GM21367 (cell line): ENCODE results near the gene DGKI.

ENCODE experiments used
- ATAC-seq: cut with Tn5 transposase; IDR thresholded peaks from one replicate; pipeline ENCODE4 v1.9.1; 2021; ENCODE audit not compliant: unreplicated experiment

DGKI gene

DNA sequence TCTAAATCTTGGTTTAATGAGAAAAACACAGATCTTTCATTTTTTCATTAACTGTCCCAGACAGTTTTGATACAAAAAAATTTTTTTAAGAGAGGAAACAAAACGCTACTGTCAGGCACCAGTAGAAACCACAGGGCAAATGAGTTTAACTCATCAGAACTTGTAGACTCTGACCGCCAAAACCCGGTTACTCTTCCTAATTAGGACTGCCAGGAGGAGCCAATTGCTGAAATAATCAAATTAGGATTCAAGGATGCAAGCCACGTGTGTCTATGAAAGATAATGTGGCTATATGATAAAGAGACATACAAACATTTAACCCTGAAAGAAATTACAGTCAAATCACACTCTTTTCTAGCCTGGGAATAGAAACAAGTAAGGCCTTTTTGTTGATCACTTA is 154.4 kb downstream of the DGKI start:
- ATAC-seq = no peak

DNA sequence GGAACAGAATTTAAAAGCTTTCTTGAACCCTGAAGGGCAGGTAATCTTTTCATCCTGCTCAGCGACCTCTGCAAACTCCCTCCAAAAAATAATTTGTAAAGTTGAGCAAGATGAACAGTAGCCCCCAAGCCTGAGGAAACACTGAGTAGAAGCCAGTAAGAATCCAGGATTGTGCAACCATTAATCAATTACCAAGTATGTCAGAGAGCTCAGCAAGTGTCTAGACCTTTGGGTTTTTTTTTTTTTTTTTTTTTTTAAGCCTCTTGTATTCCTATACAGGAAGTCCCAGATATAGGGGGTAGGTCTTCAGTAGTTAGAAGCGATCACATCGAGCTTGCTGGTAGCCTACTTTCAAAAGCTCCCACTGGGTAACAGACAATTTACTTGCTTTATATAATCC is 155.2 kb downstream of the DGKI start:
- ATAC-seq = no peak

DNA sequence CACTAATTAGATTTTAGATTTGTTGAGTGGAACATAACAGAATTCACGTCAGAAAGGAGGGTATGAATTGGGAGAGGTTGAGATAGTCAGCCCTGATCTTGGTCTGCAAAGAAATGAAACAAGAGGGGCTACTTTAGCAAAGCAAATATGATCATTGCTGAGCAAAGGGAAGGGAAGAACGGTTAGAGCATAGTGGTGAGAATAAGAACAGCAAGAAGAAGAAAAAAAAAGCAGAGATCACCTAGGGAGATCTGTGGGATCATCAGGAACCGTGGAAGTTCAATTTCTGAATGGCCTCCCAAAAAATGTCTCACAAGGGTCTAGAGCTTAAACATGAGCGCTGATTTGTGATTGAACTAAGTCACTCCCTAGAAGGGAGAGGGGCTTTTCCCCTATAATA is 156.1 kb downstream of the DGKI start:
- no peak for ATAC-seq

DNA sequence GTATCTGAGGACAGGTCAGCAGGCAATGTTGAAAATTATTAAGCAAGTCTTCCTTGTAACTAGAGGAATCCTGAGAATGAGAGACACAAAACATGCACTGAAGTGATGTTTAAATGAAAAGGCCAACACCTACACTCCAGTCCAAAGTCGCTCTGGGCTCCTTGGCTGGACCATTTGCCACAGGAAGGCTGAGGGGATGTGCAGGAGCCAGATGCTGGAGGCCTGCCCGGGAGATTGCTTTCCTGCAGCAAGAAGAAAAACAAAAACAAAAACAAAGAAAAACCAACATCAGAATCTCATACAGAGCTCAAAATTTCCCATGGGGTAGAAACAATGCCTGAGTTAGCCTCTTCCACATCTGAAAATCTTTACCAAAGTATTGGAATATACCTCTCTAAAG is 157.0 kb downstream of the DGKI start:
- ATAC-seq = no peak

DNA sequence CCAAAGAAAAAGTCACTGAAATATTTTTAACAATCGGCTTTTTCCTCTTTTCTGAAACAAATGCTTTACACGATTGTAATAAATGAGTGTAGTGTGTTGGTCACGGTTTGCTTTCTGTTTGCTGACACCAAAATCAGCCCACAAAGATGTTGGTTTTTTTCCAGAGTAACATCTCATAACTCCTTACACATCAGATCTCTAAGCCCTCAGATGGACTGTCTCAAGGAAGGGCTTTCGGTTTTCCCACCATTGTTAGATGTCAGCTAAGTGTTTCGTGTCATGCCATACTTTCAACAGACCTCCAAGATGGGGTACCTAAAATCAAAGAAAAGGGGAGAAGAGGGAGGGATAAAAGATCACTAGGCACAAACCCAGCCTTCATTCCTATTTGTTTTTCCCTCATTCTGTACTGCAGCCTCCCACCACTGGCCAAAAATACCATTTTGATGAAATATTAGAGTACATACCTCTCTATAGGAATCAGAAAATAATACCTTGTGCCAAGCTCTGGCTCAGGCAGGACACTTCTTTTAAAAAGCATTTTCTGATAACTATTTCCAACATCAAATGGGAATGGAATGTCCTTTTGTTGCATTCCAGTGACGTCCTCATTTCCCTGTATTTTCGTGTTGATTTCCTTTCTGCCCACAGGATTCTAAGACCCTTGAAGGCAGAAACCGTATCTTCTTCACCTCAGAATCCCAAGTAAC is 159.1 kb downstream of the DGKI start:
- ATAC-seq = no peak

DNA sequence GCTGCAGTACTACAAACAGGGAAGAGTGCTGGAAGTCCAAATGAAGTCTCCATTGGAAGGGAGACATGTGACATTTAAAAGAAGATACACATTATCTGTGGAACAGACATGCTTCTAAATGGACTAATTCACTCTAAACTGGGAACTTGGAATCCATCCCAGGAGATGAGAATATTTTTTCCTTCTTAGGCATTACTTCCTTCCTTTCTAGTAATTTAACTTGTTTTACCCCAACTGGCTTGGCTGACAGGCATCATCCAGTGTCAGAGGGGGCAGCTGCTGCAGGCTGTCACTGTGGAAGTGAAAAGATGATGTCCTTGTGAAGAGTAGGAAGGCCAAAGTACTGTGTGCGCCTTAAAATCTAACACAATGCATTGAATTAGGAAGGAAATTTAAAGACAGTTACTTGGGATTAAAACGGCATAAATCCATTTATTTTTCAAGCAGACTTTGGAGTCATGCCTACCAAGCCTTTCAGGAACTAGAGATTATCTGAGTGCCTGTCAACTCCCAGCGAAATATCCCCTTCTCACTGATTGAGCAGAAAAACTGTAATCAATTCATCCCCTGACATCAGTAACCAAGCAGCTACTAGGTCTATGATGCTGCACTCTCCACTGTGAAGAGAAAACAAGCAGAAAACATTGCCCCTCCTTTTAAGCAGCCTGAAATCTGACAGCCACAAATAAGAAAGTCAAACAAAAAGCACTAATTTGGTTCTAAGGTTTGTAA is 161.2 kb downstream of the DGKI start:
- ATAC-seq = no peak

DNA sequence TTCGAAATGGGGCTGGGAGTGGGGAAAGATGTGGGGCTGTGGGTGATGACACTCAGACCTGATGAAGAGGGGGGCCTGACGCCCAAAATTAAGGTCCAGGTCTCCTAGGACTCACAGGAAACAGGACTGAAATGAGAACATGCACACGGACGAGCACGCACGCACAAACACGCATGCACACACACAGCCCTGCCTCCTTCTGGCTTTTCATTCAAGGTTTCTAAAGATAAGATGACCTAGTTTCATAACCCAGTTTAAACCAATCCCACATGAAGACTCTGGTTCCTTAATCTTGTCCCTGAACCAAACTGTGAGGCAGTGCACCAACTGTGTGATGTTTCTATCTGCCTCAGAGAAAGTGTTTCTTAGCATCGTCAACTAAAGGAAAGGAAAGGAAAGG is 162.0 kb downstream of the DGKI start:
- ATAC-seq = no peak

DNA sequence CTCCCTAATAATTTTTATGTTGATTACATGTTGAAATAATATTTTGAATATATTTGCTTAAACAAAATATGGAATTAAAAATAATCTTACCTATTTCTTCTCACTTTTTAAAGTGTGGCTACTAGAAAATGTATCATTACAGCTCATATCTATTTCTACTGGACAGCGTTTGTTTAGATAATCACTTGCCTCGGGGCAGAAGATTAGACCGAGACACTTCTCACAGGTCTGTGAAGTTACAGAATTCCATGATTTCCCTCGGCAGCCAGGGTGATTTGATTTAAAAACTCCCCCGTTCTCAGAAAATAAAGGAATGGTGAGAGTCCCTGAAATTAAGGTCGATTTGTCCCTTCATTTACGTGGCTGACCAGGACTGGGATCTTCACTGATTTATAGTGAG is 162.5 kb downstream of the DGKI start:
- no peak for ATAC-seq

DNA sequence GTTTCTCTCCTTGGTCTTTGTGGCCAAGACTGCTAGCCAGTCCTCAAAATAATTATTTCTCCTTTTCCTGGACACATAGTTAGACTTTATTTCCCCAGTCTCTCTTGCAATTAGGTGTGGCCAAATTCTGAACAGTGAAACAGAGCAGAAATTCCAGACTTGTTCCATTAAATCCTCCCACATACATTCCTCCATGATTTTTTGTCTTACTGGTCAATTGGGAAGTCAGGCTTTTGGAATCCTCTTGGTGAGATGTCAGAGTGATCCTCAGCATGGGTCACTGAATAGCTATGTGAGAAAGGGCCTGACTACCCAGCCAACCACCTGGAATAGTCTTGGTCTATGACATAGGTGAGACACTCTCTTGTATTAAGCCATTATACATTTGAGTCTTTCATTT is 164.2 kb downstream of the DGKI start:
- ATAC-seq = no peak

DNA sequence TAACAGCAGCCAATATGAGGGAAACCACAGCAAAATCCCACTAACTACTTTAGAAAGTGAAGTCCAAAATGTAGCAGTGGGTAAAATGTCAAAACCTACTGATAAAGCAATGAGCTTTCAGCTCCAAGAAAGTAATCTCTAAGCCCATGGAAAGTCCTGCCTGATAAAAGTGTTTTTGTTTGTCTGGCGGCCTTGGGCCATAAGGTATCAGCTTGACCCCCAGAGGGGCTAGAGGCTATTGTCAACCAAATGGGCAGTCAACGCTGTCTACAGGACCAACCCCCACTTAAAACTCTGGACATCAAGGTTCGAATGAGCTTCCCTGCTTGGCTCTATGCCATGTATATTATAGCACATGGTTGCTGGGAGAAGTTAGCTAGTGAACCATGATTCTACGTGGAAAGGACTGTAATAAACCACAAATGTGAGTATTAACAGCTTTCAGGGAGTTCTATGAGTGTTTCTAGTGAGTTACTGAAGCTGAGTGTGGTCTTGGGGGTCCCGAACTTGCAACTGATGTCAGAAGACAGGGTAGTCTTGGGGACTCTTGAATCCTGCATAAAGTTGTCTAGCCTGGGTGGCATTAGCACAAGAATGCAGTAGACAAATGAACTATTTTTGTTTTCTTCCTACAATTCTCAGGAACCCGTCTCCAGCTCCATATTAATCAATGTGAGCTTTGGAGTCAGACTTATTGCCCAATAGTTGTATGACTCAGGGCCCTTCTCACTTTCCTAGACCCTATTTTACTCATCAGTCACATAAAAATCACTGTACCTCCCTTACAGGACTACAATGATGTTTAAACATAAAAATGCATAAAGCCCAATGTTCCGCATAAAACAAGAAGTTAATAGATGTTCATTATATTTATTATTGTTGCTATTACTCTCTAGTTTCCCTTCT is 164.9 kb downstream of the DGKI start:
- no peak for ATAC-seq

DNA sequence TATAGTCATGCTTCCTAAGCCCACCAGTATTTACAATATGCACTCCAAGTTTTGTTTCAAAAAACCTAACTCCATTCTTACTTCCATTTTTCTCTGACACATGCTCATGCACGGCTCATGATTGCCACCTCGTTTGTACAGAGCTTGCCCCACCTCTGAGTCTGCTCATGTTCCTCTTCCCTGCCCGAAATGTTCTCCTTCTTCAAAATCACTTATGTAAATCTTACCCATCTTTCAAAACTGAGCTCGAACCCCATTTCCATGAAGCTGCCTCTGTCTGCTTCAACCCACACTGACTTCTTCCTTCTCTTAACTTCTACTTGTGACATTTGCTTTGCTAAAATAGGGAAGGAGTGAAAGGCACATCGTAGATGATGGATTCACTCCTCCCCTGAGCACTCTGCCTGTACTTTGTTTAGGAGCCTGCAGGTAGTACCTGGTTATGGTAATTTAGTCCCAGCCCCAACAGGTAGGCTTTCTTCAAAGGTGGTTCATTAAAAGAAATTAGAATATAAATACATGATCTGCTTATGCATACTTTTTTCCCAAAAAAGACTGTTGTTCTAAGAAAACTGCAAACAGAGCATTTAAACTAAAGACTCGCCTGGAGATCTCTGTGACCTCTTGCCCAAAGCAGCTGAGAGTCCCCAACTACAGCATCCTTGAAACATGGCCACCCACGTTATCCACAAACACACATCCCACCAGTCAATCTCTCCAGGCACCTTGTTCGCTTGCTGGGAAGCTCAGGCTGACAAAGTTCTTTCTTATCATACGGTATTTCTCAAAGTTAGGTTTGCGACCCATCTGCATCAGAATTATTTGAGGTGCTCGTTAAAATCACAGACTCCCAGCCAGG is 172.0 kb downstream of the DGKI start:
- ATAC-seq = no peak

DNA sequence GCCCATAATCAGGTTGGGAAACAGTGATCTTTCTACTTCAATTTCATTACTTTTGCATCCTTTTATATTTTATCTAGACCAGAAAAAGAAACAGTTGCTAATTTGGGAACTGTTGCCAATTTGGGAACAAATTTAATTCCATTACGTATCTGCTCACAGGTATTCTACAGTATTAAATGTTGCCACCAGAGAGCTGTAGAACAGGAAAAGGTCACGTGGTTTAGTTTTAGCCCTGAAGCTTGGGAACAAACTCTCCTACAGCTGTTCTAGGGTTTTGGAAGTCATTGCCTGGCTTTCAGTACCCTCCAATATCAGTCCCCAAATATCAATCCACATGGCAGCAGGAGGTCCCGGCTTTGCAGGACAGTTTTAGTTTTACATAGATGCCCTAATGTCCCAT is 172.7 kb downstream of the DGKI start:
- ATAC-seq = no peak

DNA sequence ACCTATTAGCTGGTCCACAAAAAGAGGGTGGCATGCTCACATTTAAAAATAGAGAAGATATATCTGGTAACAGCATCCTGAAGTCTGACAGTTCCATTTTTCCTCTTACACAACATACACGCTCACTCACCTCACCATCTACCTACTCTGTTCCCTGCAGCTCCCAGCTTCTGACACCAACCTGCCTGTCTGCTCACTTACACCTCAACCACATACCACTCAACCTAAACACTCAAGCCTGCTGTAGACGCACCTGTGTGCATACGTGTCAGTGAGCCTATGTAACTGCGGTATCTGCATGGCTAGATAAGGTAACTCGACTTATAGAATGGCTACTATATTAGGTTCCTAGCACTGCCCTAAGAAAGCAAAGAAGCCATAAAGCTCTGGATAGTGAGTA is 174.9 kb downstream of the DGKI start:
- ATAC-seq = no peak

DNA sequence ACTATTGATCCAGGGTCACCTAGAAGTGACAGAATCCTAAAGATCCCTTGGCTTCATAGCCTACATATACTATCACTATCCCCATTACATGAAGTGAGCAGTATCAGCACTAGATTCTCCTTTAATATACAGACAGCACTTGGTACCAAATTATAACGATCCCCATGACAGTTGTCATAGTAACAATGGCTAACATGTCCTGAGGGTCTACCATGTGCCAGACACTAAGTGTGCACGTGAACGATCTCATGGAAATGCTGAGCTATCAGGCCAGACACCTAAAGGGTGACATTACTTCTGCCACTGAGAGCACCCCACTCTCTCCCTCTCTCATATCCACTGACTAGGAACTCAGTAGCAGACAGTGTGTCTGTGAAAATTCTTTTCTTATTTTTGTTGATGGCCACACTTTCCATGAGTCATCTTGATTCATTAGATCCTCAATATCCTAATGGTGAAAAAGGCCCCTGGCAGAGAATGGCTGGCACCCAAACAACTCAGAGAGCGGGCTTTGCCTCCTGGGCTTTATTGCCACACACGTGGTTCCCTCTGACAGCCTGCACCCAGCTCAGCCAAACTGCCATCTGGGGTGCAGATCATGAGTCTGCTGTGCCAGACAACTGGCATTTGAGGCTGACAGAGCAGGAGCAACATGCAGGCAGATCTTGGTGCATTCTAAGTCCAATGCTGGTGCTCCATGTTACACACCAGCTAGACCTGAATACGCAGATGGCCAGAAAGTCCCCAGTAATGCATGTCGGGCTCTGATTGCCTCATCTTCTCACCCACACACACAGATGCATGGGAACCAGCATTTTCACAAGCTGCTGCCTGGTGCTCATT is 176.3 kb downstream of the DGKI start:
- ATAC-seq = no peak

DNA sequence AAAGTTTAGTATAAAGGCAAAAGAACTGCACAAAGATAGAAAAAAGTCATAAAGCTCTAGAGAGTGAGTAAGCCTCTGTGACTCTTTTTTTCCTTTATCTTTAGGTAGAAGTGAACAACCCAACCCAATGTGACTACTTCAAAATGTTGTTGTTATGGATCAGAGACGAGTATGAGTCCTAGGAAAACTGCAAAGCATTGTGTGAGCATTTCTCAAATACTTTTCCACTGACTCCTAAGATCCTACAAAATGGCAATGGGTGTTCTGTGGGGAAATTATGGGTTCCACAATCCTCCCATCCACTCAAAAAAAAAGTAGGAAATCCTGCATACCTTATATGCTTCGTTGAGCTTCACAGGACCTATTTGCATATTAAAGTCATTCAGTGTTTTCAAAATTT is 177.1 kb downstream of the DGKI start:
- ATAC-seq = no peak

DNA sequence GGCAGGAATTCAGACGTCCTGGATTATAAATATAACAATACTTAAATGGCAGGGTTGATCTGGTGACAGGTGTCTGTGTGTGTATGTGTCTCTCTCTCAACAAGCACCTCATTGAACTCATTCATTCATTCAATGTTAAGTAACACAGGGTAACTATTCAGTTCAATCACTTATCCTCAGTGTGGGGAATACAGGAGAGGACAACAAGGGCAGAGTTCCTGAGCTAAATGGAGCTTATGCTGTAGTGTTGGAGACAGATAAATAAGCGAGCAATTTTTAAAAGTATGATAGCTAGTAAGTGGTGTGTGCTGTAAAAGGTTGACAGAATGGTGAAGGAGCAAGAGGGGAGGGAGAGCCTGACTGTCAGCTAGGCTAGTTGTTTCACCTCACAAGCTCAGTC is 178.4 kb downstream of the DGKI start:
- ATAC-seq = no peak

DNA sequence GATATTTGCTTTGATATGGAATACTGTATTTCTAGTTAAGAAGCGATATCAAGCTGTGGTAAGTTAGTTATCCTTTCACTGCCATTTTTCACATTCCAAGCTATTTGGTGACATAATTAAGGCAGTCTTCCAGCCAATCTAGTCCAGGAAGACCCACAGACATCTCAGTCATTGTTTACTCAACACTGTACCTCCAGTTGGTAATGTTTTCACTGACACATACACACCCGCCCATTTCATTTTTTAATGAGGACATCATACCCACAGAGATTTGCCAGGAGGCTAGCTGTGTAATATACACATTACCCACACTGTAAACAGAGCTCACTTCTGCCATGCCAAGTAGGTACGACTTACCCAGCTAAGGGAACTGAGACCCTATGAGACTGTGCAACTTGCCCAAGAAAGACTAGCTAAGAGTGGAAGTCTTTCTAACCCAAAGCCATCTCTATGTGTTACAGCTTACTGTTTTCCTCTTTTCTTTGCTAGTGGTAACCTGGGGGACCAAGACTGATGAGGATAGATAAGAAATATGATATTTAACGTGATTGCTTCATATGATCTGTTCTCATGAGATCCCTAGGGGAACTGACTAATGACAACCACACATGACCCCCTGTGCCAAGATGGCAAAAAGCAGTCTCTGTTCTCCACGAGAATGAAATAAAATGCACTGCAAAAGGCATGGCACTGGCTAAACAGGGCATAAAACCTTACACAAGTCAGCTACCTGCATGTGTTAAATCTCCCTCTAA is 179.0 kb downstream of the DGKI start:
- no peak for ATAC-seq

DNA sequence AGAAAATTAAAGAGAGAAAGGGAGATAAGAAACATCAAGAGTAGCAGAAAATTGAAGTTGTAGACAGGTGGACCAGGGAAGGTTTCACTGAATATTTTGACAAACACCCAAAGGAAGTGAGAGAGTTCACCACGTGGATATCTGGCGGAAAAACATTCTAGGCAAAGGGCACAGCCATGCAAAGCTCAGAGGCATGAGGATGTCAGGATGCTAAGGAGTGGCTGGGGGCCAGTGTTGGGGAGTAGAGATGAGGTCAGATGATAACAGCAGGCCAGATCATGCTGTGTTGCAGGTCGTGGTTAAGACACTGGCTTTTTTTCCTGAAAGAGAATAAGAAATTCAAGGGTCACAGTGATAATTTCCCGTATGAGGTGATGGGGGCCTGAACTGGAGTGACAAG is 181.9 kb downstream of the DGKI start:
- no peak for ATAC-seq

DNA sequence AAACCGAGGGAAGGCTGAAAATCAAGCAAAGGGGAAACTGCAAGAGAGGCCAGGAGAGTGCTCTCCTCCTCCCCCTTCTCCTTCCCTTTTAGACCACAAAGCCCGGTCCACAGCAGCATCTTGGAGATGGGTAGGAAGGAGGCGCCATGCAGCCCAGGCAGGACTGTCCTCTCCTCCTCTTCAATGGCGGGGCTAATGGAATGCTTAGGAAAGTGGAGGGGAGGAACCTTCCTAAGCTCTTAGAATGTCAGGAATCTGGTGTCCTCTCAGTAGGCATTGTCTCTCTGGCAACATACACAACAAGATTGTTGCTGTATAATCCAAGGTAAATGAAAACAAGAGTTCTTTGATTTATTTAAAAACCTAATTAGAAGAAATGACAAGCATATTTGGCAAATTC is 185.1 kb downstream of the DGKI start:
- no peak for ATAC-seq
